GM18502 (cell line): ENCODE measurements around the gene ABHD6.
"Not testable (repeated sequence)": the region's sequence is repeated elsewhere in the genome, so short reads cannot be mapped to it uniquely, and the experiment has no call there.

Experiments used
- ATAC-seq: cut with Tn5 transposase; IDR thresholded peaks from one replicate; pipeline ENCODE4 v1.9.1; 2021; ENCODE audit warnings: mild to moderate bottlenecking; ENCODE audit not compliant: unreplicated experiment, poor library complexity

ABHD6 gene, protein sequence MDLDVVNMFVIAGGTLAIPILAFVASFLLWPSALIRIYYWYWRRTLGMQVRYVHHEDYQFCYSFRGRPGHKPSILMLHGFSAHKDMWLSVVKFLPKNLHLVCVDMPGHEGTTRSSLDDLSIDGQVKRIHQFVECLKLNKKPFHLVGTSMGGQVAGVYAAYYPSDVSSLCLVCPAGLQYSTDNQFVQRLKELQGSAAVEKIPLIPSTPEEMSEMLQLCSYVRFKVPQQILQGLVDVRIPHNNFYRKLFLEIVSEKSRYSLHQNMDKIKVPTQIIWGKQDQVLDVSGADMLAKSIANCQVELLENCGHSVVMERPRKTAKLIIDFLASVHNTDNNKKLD

DNA sequence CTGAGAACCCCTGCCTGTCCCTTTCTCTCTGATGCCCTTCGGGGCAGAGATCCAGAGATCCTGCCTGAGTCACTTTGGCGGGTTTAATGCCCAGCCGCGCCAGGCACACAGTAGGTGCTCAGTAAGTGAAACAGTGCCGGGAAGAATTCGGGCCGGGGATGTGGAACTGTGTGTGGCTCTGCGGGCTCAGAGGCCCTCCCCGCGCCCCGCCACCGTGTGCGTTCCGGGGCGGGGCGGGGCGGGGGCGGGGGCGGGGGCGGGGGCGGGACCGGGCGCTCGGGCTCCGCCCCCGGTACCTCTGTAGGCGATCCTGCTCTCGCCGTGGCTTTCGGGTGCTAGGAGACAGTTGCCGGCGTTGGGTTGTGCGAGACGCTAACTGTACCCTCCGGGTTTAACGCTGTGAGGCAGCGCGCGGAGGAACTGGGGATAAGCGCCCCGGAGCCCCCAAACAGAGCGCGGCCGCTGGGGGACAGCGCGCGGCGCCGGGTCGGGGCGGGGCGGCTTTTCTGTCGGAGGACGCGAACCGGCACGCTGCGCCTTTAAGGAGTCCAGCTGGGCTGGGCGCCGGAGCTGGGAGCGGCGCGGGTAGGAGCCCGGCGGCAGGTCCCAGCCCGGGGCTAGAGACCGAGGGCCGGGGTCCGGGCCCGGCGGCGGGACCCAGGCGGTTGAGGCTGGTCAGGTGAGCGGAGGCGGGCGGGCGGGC lies at the start of gene ABHD6:
Gene ABHD6 (plus strand): TSS at position 555 of the 703 bp plus-strand sequence. CDS start 18,795 bp downstream, outside the sequence.
- ATAC-seq = peak; percentile 83

DNA sequence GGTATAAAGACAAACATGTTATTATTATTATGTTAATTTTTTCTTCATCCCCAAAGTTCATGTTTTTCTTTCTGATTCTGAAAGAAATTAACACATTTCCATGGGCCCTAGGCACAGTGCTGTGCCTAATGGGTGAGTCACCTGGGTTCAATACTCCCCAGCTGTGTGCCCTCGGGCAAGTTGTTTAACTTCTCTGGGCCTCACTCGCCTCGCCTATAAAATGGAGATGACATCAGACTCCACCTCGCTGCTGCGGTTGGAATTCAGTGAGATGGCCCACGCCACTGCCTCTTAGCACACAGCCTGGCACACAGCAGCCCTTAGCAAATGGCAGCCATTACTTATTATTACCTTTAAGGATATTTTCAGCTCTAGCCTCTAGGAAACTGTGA lies 49.4 kb upstream of the ABHD6 start:
- ATAC-seq = no peak

DNA sequence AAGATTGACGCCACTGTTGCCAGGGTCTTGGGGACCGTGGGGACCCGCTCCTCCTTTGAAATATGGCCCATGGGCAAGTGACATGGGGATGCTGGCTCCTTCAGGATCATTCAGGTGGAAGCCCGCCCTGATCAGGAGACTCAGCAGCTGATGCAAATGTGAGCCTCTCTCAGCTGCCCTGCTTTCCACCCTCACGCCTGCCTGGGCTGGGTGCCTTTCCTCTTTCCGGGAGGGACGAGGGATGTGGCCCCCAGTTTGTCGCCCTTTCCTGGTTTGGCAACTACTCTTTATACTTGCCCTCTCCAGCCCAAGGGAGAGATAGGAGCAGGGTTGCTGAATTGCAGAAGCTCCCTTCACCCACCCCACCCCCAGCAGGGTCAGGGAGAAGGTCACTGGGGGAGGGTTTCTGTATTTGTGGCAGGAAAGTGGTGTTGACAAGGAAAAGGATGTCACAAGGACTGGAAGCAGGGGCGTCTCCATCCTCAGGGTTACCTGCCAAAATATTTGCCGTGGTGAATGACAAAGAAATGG lies 48.6 kb upstream of the ABHD6 start:
- no peak for ATAC-seq

DNA sequence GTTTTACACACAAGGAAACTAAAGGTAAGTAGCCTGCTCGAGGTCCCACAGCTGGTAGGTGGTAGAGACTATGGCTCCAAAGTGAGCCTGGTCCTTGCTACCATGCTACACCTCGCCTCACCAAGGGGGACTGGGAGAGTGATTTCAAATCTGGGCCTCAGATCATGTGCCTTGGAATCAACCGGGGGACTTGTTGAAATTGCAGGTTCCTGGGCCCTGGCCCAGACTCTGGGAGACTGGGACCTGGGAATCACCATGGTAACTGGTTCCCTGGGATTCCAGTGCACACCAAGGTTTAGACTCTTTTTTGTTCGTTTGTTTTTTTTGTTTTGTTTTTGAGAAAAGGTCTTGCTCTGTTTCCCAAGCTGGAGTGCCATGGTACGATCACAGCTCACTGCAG lies 47.9 kb upstream of the ABHD6 start:
- ATAC-seq = no peak

DNA sequence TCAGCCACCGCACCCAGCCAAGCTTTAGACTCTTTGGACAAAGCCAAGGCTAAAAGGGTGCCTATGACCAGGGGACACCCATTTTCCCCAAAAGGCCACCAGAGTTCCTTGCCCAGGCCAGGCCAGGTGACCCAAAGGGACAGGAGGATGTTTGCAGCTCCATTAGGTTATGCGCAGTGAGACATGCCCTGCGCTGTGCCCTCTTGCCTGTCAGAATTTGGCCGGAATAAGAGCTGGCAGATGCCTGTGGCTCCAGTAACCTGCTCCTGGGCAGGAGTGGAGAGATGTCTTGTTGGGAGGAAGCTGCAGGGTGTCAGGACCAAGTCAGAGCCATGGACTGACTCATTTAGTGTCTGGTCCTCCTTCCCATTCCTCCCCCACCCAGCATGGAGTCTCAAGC lies 47.3 kb upstream of the ABHD6 start:
- no peak for ATAC-seq

DNA sequence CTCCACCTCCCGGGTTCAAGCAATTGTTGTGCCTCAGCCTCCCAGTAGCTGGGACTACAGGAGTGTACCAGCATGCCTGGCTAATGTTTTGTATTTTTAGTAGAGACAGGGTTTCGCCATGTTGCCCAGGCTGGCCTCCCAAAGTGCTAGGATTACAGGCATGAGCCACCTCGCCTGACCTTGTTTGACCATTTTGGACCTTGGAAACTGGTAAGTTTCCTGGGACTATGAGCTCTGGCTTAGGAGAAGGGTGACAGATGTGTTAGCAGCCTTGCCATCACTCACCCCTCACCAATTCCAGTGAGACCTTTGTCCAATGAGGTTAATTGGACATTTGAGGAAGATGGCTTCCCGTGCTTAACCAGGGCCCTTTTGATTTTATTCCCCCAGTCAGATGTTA lies 46.7 kb upstream of the ABHD6 start:
- no peak for ATAC-seq

- no peak for ATAC-seq
Observed at GRCh38 chr3:58191361-58191991, 46.1 kb upstream of the ABHD6 start.

DNA sequence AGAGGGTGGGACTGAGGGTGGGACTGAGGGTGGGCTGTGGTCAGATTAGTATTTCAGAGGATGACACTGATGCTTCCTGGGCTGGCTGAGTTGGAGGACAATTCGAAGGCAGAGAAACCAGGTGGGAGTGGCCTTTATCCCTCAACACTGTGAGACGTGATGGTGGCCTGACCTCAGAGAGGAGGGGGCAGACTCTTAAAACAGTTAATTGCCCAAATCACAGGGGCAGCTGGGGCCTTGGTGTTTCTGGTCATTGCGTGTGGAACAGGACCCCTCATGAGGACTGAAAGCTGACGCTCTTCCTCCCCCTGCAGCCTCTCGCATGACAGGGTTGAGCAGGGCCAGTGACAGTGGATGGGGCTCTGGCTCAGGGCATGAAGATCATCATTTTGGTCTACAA lies 45.5 kb upstream of the ABHD6 start:
- ATAC-seq = no peak

- ATAC-seq = no peak
Observed at GRCh38 chr3:58193682-58194407, 43.7 kb upstream of the ABHD6 start.

DNA sequence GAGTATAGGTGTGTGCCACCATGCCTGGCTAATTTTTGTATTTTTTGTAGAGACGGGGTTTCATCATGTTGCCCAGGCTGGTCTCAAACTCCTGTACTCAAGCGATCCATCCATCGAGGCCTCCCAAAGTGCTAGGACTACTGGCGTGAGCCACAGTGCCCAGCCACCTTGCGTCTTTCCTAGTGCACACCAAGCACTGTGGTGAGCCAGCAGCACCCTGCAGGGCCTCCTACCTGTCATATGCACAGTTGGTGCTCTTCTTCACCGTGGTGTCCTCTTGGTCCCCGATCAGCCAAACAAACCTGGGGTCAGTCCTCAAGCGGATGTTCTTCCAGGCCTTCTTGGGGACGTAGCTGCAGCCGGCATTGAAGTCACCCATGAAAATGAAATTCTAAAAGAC lies 40.0 kb upstream of the ABHD6 start:
- no peak for ATAC-seq

DNA sequence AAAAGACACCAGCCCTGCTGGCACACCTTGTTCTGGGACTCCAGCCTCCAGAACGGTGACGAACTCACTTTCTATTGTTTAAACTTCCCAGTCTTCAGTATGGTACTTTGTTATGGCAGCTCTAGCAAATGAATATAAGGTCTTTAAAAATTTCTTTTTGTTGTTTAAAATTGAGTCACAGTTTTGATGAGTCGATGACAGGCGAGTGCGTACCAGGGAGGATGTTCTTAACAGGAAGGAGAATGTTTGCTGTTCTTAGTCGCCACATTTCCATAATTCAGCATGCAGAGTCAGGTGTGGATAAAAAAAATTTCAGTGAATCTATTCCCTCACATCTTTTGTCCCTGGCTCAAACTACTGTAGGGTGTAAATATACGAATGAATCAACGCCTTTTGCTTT lies 39.2 kb upstream of the ABHD6 start:
- no peak for ATAC-seq

- no peak for ATAC-seq
Observed at GRCh38 chr3:58198804-58199203, 38.8 kb upstream of the ABHD6 start.

- no peak for ATAC-seq
Observed at GRCh38 chr3:58200121-58200709, 37.4 kb upstream of the ABHD6 start.

DNA sequence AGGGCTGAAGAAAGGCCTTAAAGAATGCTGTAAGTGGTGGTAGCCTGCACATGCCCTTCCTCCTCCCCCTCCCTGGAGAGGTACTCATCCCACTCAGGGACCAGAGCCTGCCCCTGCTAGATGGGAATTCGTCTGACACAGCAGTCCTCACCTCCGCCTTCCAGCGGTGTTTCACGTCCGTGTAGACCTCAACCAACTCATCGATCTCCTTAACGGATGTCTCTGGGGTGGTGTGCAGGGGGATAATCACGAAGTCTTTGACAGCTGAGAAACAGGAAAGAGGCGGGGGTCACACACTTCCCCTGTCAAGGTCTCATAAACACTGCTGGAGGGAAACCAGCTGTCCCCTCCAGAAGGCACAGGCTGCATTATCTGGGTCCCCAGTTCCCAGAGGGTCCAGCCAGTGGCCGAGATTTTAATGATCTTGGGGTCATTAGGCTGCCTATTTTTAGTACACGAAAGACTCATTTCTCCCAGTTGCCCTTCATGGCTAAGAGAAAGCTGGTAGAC lies 36.7 kb upstream of the ABHD6 start:
- no peak for ATAC-seq

DNA sequence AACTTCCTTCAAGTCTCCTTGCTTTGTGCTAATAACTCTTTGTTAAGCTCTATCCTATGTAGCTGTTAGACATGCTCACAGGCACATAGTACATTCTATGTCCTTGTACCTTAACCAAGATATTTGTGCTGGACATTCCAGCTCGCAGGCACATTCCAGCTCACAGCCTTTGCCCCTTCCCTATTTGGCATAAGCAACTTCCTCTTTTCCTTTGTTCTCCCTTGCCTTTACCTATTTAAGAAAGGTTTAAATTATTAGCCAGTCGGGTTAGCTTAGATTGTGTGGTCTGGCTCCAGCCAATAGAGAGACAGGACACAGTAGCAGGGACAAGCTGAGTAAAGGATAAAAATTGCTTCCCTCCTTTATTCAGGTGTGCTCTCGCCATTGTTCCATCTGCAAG lies 36.1 kb upstream of the ABHD6 start:
- ATAC-seq = not testable (repeated sequence)

GRCh38 chr3:58202917-58203360 lies 34.7 kb upstream of the ABHD6 start:
- ATAC-seq = peak; percentile 68

GRCh38 chr3:58203541-58203940 lies 34.1 kb upstream of the ABHD6 start:
- no peak for ATAC-seq

- ATAC-seq = no peak
Observed at GRCh38 chr3:58204720-58205119, 32.9 kb upstream of the ABHD6 start.

DNA sequence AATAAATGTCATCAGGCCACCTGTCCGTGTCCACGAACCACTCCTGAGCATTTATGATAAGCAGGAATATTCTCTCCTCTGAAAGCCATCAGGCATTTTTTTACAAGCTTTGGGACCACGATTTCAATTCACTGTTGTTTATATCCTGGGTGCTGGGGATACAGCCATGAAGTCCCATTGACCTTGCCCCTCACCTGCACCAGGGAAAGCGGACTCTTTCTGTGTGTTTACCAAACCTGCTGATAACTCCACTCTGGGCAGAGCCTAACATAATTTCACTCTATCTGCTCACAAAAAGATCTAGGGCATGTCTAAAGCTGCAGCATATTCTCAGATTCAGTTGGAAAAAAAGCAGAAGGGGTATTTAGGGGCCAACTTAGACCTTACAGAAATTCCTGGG lies 31.6 kb upstream of the ABHD6 start:
- no peak for ATAC-seq
